Glutamatergic neuron (in vitro differentiated cells): ENCODE measurements around the gene SLC6A6. TPM values are rescaled to one million over a fixed set of nuclear protein-coding genes. Genes with fewer than 3 reads are reported as not detected.

Source experiments
- DNase-seq: peaks from one replicate; pipeline ENCODE4 v3.0.0; 2022
- H3K27ac Mint-ChIP-seq: one replicate; pipeline ENCODE4 v1.8.0; 2020; ENCODE audit warnings: mild to moderate bottlenecking, mixed read lengths, inconsistent platforms; ENCODE audit not compliant: unreplicated experiment
- H3K27me3 Mint-ChIP-seq: one replicate; pipeline ENCODE4 v1.8.0; 2020; ENCODE audit warnings: mild to moderate bottlenecking, moderate library complexity, mixed read lengths, inconsistent platforms; ENCODE audit not compliant: unreplicated experiment
- H3K36me3 Mint-ChIP-seq: one replicate; pipeline ENCODE4 v1.8.0; 2020; ENCODE audit warnings: mild to moderate bottlenecking, mixed read lengths, inconsistent platforms; ENCODE audit not compliant: unreplicated experiment
- H3K4me1 Mint-ChIP-seq: one replicate; pipeline ENCODE4 v1.8.0; 2020; ENCODE audit warnings: mild to moderate bottlenecking, low read depth, mixed read lengths, inconsistent platforms; ENCODE audit not compliant: unreplicated experiment
- H3K4me3 Mint-ChIP-seq: one replicate; pipeline ENCODE4 v1.8.0; 2020; ENCODE audit warnings: mild to moderate bottlenecking, mixed read lengths, inconsistent platforms; ENCODE audit not compliant: unreplicated experiment
- H3K9me3 Mint-ChIP-seq: one replicate; pipeline ENCODE4 v1.8.0; 2020; ENCODE audit warnings: mild to moderate bottlenecking, moderate library complexity, mixed read lengths, inconsistent platforms; ENCODE audit not compliant: unreplicated experiment
- CTCF ChIP-seq: fragments of 200-600 bp; sonication (generic); IDR thresholded peaks from one replicate; pipeline ENCODE4 v1.5.0; 2021; ENCODE audit not compliant: partially characterized antibody, unreplicated experiment
- total RNA-seq: library from RNA; stranded (reverse); fragmentation: NEBNext Ultra II Directional; extraction: Animal tissue kit (Norgen Biotek cat#: 25700); gene quantifications from one replicate; pipeline ENCODE4 v1.2.1, GENCODE V29; 2021; ENCODE audit not compliant: unreplicated experiment

SLC6A6 gene
- total RNA-seq, 1 donor from 2014 or later = 21.9 TPM

GRCh38 chr3:14444380-14444779 lies 42.0 kb downstream of the SLC6A6 start:
- Mint-ChIP-seq H3K27ac (no peak overlapping the region), H3K36me3 (peaks cover 13% of the 10 kb centered on the region)

DNA sequence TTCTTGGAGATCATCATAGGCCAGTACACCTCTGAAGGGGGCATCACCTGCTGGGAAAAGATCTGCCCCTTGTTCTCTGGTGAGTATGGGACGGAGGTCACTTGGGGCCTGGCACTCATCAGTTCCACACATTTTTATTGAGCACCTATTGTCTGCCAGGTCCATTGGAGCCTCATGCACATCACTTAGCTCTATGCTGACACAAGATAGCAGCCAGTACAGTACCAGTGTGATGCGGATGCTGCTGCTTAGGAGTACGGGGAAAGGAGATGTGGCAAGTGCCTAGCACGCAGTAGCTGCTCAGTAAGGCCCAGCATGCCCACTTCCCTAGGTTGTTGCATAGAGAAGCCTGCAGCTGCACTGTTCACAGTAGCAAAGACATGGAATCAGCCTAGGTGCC lies 43.4 kb downstream of the SLC6A6 start:
- H3K36me3 Mint-ChIP-seq = peaks cover 13% of the 10 kb centered on the region
- H3K27me3 Mint-ChIP-seq = no peaks in the 10 kb centered on the region
- no peak overlapping the region for H3K27ac Mint-ChIP-seq
- H3K4me3 Mint-ChIP-seq = no peak overlapping the region
- DNase-seq = no peak
- TF ChIP-seq CTCF = no peak
- H3K9me3 Mint-ChIP-seq = no peaks in the 10 kb centered on the region
- peaks cover 2% of the 10 kb centered on the region for H3K4me1 Mint-ChIP-seq

More at GRCh38 chr3:14444380-14444779, 42.0 kb downstream of the SLC6A6 start:
- Mint-ChIP-seq H3K9me3 (no peaks in the 10 kb centered on the region), H3K4me3 (no peak overlapping the region), H3K27me3 (no peaks in the 10 kb centered on the region), H3K4me1 (peaks cover 7% of the 10 kb centered on the region)
- no peak for TF ChIP-seq CTCF
- DNase-seq = no peak

GRCh38 chr3:14446988-14447570 lies 44.7 kb downstream of the SLC6A6 start:
- no peak for TF ChIP-seq CTCF
- no peak overlapping the region for H3K27ac Mint-ChIP-seq
- DNase-seq = no peak
- peaks cover 19% of the 10 kb centered on the region for H3K36me3 Mint-ChIP-seq
- no peaks in the 10 kb centered on the region for H3K4me1 Mint-ChIP-seq
- no peaks in the 10 kb centered on the region for H3K27me3 Mint-ChIP-seq
- H3K4me3 Mint-ChIP-seq = no peak overlapping the region
- H3K9me3 Mint-ChIP-seq = no peaks in the 10 kb centered on the region

GRCh38 chr3:14448063-14448462 lies 45.7 kb downstream of the SLC6A6 start:
- TF ChIP-seq CTCF = no peak
- DNase-seq = no peak
- Mint-ChIP-seq H3K9me3 (no peaks in the 10 kb centered on the region), H3K27ac (no peak overlapping the region), H3K4me3 (no peak overlapping the region), H3K36me3 (peaks cover 19% of the 10 kb centered on the region), H3K4me1 (no peaks in the 10 kb centered on the region), H3K27me3 (no peaks in the 10 kb centered on the region)

DNA sequence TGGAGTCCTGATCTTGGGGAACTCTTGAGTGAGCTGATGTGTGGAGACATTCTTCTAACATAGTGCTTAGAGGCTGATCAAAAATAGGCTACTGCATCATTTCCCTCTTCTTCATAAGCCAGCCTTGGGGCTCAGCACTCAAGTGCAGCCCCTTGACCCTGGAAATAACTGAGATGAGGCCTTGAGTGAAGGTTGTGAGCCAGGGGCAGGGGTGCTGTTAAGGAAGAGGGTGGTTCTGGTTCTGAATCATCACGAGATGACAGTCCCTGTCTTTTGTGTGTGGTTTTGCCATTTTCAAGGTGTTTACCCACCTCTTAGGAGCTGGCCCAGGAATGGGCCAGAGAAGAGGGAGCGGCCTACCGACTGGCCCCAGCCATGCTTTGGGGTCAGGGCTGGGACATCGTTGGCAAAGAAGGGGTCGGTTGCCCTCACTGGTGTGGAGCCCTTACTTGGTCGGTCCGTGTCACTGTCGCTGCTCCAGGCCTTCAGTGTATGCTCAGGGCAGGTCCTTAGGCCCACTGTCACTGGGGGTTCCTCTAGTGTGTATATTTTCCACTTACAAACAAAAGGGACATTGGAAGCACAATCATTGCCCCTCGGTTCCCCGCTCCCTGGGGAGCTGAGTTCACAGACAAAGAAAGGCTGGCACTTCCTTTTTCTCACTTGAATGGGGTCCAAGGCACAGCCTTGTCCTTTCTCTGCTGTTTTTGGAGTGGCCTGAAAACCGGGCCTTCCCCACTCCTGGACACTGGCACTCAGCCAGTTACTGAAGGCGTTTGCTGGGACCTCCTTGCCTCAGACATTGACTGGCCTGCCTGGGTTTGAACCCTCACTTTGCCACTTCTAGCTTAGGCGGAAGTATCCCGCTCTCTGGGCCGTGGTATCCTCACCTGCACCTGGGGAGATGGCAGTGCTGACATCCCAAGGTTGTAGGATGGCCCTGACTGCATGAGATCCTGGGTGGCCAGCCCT lies 46.6 kb downstream of the SLC6A6 start:
- TF ChIP-seq CTCF = no peak
- no peaks in the 10 kb centered on the region for H3K4me1 Mint-ChIP-seq
- H3K4me3 Mint-ChIP-seq = no peak overlapping the region
- peaks cover 17% of the 10 kb centered on the region for H3K36me3 Mint-ChIP-seq
- H3K27me3 Mint-ChIP-seq = no peaks in the 10 kb centered on the region
- H3K9me3 Mint-ChIP-seq = no peaks in the 10 kb centered on the region
- H3K27ac Mint-ChIP-seq = no peak overlapping the region
- DNase-seq = no peak
